ENCODE data around the gene ACKR4. TPM values are rescaled to one million over a fixed set of nuclear protein-coding genes. Genes with fewer than 3 reads are reported as not detected.

The ACKR4 gene
- total RNA-seq, 2 experiments from 2014 or later, result 0.10 to 0.18 TPM

DNA sequence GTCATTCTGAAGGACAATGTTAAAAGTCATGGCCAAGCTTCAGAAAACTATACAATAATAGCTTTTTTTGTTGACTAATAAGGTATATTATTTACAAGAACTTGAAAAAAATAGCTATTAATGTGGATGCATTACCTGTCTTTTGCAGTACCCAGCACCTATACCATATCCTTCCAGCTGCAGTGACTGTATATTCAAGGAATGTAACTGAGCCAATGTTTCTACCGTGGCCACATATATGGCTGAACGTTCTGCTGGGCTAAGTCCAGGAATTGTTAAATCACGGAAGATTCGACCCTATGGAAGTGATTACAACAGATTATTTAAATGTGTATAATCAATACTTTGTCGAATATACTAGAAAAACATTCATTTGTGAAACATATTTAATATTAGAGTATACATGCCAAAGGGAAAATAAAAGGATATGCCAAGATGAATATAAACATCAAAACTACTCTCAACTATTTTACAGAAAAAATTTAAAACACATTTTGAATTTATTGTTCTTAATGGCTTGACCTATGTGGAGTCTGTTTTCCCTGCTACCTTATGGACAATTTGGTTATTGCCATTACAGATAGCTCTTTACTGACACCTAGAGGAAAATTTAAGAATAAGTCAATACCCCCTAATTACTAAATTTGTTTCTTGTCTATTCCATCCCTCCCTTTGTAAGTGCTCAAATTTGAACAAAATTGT is 44.9 kb downstream of the ACKR4 start:
- H3K4me3 Mint-ChIP-seq, result no peak overlapping the region
- H3K27ac Mint-ChIP-seq, result no peak overlapping the region
- H3K27me3 Mint-ChIP-seq, result no peaks in the 10 kb centered on the region
- H3K4me1 Mint-ChIP-seq, result peaks cover 2% of the 10 kb centered on the region
- no peak for DNase-seq
- peaks cover 7% of the 10 kb centered on the region for H3K36me3 Mint-ChIP-seq
- H3K9me3 Mint-ChIP-seq, result no peaks in the 10 kb centered on the region

DNA sequence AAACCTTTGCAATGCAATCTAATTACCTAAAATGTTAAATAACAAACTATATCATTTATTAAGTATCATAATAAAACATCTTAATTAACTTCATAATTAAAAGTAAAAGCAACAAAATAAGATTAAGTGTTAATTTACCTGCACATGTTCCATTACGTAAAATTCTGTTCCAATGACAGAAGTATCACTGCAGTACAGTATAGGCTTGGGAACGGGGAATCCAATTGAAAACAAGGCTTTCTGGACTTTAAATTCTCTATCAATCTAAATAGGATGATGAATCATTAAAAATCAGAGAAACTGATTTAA is 45.4 kb downstream of the ACKR4 start:
- Mint-ChIP-seq H3K9me3 (no peaks in the 10 kb centered on the region), H3K36me3 (peaks cover 7% of the 10 kb centered on the region), H3K4me3 (no peak overlapping the region), H3K4me1 (peaks cover 2% of the 10 kb centered on the region), H3K27ac (no peak overlapping the region), H3K27me3 (no peaks in the 10 kb centered on the region)
- DNase-seq, result no peak

DNA sequence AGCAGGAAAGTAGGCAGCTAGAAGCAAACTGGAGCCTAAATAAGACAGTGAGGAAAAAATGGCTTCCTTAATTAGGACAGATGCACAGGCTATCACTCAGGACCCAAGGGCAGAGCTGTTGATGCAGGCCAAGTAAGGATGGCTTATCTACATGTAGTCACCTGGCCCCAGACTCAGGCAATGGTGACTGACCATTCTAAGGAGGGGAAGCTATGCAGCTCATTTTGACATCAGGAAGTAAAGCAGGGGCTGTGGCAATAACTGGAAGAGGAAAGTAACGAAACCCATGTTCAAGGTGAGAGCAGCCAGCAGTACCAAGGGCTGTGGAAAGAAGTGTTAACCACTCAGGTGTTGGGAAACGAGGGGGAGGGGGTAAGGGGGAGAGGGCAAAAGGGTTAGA is 46.3 kb downstream of the ACKR4 start:
- Mint-ChIP-seq H3K27ac (no peak overlapping the region), H3K4me1 (peaks cover 2% of the 10 kb centered on the region), H3K36me3 (peaks cover 7% of the 10 kb centered on the region), H3K4me3 (no peak overlapping the region), H3K9me3 (no peaks in the 10 kb centered on the region), H3K27me3 (no peaks in the 10 kb centered on the region)
- no peak for DNase-seq

DNA sequence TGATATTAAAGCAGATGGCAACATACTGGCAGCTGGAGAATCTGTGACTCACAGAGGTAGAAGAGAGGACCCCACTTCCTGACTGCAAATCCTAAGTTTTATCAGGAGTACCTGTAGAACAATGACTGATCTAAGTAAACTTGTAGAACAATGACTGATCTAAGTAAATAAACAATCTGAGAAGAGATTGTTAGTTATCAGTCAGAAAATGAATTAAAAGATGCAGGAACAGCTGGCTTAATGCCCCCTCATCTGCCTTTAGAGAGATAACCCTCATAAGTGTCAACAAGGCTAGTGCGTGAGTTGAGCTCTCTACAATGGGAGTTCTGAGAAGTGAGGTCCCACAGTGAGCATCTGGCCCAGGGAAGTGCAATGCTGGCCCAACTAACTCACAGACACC is 48.0 kb downstream of the ACKR4 start:
- H3K9me3 Mint-ChIP-seq, result no peaks in the 10 kb centered on the region
- H3K36me3 Mint-ChIP-seq, result peaks cover 3% of the 10 kb centered on the region
- no peak overlapping the region for H3K4me3 Mint-ChIP-seq
- peaks cover 4% of the 10 kb centered on the region for H3K4me1 Mint-ChIP-seq
- DNase-seq, result no peak
- no peaks in the 10 kb centered on the region for H3K27me3 Mint-ChIP-seq
- no peak overlapping the region for H3K27ac Mint-ChIP-seq

DNA sequence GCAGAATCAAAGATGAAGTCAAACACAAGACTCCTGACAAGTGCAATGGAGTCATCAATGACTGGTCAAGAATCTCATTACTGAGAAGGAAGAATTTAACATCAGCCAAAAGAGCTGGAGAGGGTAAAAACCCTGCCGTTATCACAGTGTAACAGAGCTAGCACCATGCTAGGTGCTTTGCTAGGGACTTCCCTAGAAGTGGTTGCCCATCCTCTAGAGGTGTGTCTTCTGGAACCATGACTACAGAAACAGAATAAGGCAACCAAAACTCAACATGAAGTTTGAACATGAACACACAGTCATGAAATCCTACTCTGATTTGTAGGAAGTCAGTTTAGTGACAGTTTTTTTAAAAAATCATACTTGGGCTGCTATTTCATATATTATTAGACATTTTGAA is 53.1 kb downstream of the ACKR4 start:
- no peak for DNase-seq
- no peaks in the 10 kb centered on the region for H3K27me3 Mint-ChIP-seq
- H3K36me3 Mint-ChIP-seq, result no peaks in the 10 kb centered on the region

More for the DNA sequence above, 53.1 kb downstream of the ACKR4 start:
- Mint-ChIP-seq H3K4me1 (peaks cover 6% of the 10 kb centered on the region), H3K9me3 (no peaks in the 10 kb centered on the region), H3K4me3 (no peak overlapping the region), H3K27ac (no peak overlapping the region)

Other genes with a start within 250 kb of the ACKR4 start
- 10 to 100 TPM; 31.4 to 32.1 TPM for gene DNAJC13, start 179.8 kb upstream of the ACKR4 start, total RNA-seq
- 10 to 100 TPM; 11.3 to 12.4 TPM for gene ACAD11, start 62.5 kb downstream of the ACKR4 start, total RNA-seq
- gene UBA5, start 63.1 kb downstream of the ACKR4 start, total RNA-seq, result 10 to 100 TPM; 68.9 to 77.6 TPM
- gene NPHP3, start 125.1 kb downstream of the ACKR4 start, total RNA-seq, result 1 to 10 TPM; 7.3 to 8.4 TPM